Suprapubic skin (tissue), 4 donors: ENCODE measurements around the gene KIF18B. TPM values are rescaled to one million over a fixed set of nuclear protein-coding genes. Genes with fewer than 3 reads are reported as not detected.
A peak's percentile ranks its signal among the peaks of the same experiment; 100 is the strongest.

Source experiments
- DNase-seq, 2 donors: peaks; one replicate each; pipeline ENCODE4 v3.0.0-alpha.2; 2019; ENCODE audit warnings: low spot score in 2 of 2
- H3K27ac ChIP-seq: fragments of 200-600 bp; sonication (generic); one replicate; pipeline ENCODE4 v1.5.1; 2019
- H3K27me3 ChIP-seq: fragments of 200-600 bp; sonication (generic); one replicate; pipeline ENCODE4 v1.5.1; 2019
- H3K36me3 ChIP-seq: fragments of 200-600 bp; sonication (generic); one replicate; pipeline ENCODE4 v1.5.1; 2019
- H3K4me1 ChIP-seq: fragments of 200-600 bp; sonication (generic); one replicate; pipeline ENCODE4 v1.5.1; 2019
- H3K4me3 ChIP-seq: fragments of 200-600 bp; sonication (generic); one replicate; pipeline ENCODE4 v1.5.1; 2019; ENCODE audit warnings: mild to moderate bottlenecking
- H3K9me3 ChIP-seq: fragments of 200-600 bp; sonication (generic); one replicate; pipeline ENCODE4 v1.5.1; 2019
- CTCF ChIP-seq, 2 donors: fragments of 200-600 bp in 1 of 2; fragments of 450-650 bp in 1 of 2; sonication (generic) in 1 of 2; IDR thresholded peaks; one replicate each; pipeline ENCODE4 v1.5.1; 2016 to 2019; ENCODE audit warnings: antibody characterized with exemption in 2 of 2, mild to moderate bottlenecking in 1 of 2, moderate library complexity in 1 of 2
- EP300 ChIP-seq: sonication (generic); formaldehyde crosslinking; IDR thresholded peaks from one replicate; pipeline ENCODE4 v1.6.1; 2017; ENCODE audit warnings: antibody characterized with exemption
- POLR2A ChIP-seq, 2 donors: fragments of 450-650 bp; IDR thresholded peaks; one replicate each; pipeline ENCODE4 v1.6.1; 2017; ENCODE audit warnings: antibody characterized with exemption in 2 of 2, mild to moderate bottlenecking in 2 of 2, moderate library complexity in 2 of 2
- POLR2AphosphoS5 ChIP-seq, 3 donors: sonication (generic); formaldehyde crosslinking; IDR thresholded peaks; one replicate each; pipeline ENCODE4 v1.6.1; 2017; ENCODE audit warnings: antibody characterized with exemption in 3 of 3
- WGBS: methylation state at CpG from one replicate; pipeline ENCODE4 v1.1.5; 2018; 5-methylcytosine and 5-hydroxymethylcytosine counted together
- total RNA-seq, 4 donors: library from RNA; depleted of rRNA; stranded (reverse); fragments of >200 nt; gene quantifications; one replicate each; pipeline ENCODE4 v1.1.0, GENCODE V29; 2016

KIF18B gene
- total RNA-seq, 4 donors from 2014 or later = 2.0 to 4.0 (median 2.8) TPM

DNA sequence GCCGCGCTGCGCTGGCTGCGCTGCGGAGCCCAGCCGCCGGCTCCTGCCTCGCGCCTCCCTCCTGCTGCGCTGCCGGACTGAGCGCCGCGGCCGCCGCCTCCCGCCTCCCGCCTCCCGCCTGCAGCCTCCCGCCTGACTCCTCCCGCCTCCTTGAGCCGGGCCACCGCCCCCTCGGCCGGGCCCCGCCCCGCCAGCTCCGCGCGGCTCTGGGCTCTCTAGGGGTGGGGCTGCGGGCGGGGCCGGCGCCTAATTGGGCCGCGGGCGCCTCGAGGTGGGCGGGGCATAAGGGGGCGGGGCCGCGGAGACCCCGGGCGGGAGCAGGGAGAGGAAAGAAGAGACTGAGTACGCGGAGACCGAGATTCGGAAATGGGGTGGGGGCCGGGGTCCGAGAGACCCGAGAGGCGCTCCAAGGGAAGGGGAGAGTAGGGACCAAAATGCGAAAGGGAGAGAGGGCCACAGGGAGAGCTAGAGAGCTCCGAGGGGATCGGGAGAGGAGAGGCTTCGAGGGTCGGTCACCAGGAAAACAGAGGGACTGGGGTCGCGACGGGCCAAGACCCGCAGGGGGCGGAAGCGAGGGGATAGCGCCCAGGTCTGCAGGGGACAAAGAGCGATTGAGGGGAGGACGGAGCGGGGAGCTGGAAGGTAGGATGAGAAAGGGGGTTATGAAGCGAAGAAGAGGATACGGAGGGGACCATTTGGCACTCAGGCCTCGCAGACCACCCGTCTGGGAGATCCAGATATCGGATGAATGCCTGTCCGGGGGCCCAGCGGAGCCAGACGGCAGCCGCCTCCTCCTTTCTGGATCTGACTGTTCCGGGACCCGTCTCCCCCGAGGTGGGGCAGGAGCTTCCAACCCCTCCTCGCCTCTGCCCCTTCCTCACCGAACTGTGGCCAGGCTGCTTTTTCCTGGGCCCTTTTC is 20.9 kb upstream of the KIF18B start, which contains the start of gene C1QL1:
Gene C1QL1 (minus strand): TSS at position 79 of the 919 bp plus-strand sequence. CDS start 255 bp downstream, outside the sequence.
- Histone ChIP-seq H3K27ac (no peak within 1 kb of the TSS), H3K4me3 (peak within 1 kb of the TSS; percentile 51), H3K4me1 (peaks cover 36% of the 10 kb centered on the region), H3K27me3 (peaks cover 65% of the 10 kb centered on the region), H3K36me3 (no peaks in the 10 kb centered on the region), H3K9me3 (no peaks in the 10 kb centered on the region)
- no peak for TF ChIP-seq CTCF (IDR thresholded peaks at IDR 0.05)
- no peak for TF ChIP-seq POLR2A (IDR thresholded peaks at IDR 0.05)
- no peak for TF ChIP-seq EP300
- no peak for TF ChIP-seq POLR2AphosphoS5 (IDR thresholded peaks at IDR 0.05)
- WGBS = 6% methylated on average over 51 of the region's 81 CpGs
- DNase-seq = peak; percentile 85 to 89

- no peak for DNase-seq
- H3K27ac ChIP-seq = no peak overlapping the region
- TF ChIP-seq POLR2A (IDR thresholded peaks at IDR 0.05) (no peak), CTCF (IDR thresholded peaks at IDR 0.05) (no peak), POLR2AphosphoS5 (IDR thresholded peaks at IDR 0.05) (no peak), EP300 (no peak)
- H3K4me3 ChIP-seq = peak overlapping the region; percentile 51
- peaks cover 36% of the 10 kb centered on the region for H3K4me1 ChIP-seq
- WGBS = no CpG with 5 or more reads among the region's 47 CpGs
- H3K27me3 ChIP-seq = peaks cover 70% of the 10 kb centered on the region
- H3K9me3 ChIP-seq = no peaks in the 10 kb centered on the region
- H3K36me3 ChIP-seq = no peaks in the 10 kb centered on the region
Observed at GRCh38 chr17:44967907-44968224, 20.3 kb upstream of the KIF18B start.

GRCh38 chr17:44967026-44967906 is 19.7 kb upstream of the KIF18B start:
- Histone ChIP-seq H3K4me1 (peaks cover 36% of the 10 kb centered on the region), H3K9me3 (no peaks in the 10 kb centered on the region), H3K27me3 (peaks cover 71% of the 10 kb centered on the region), H3K27ac (no peak overlapping the region), H3K4me3 (peak overlapping the region; percentile 51), H3K36me3 (no peaks in the 10 kb centered on the region)
- no peak for DNase-seq
- WGBS = 6% methylated on average over 9 of the region's 76 CpGs
- TF ChIP-seq CTCF (IDR thresholded peaks at IDR 0.05) = no peak
- no peak for TF ChIP-seq EP300
- TF ChIP-seq POLR2AphosphoS5 (IDR thresholded peaks at IDR 0.05) = no peak
- TF ChIP-seq POLR2A (IDR thresholded peaks at IDR 0.05) = no peak

GRCh38 chr17:44966348-44967025 is 18.9 kb upstream of the KIF18B start:
- no peaks in the 10 kb centered on the region for H3K36me3 ChIP-seq
- H3K27ac ChIP-seq = no peak overlapping the region
- WGBS = 13% methylated on average over 12 of the region's 21 CpGs
- TF ChIP-seq POLR2A (IDR thresholded peaks at IDR 0.05) (no peak), CTCF (IDR thresholded peaks at IDR 0.05) (no peak), POLR2AphosphoS5 (IDR thresholded peaks at IDR 0.05) (no peak), EP300 (no peak)
- no peak for DNase-seq
- H3K27me3 ChIP-seq = peaks cover 71% of the 10 kb centered on the region
- no peak overlapping the region for H3K4me3 ChIP-seq
- no peaks in the 10 kb centered on the region for H3K9me3 ChIP-seq
- H3K4me1 ChIP-seq = peaks cover 36% of the 10 kb centered on the region
